ENCODE data around the gene NISCH.

Gene NISCH

GRCh38 chr3:52435246-52436101, 19.9 kb upstream of the NISCH start:
- no peak for DNase-seq (ENCODE audit: low spot score)

- DNase-seq (ENCODE audit: low spot score): peak; percentile 48
These were observed 18.8 kb upstream of the NISCH start for GRCh38 chr3:52436500-52437149.

GRCh38 chr3:52437326-52438103, 17.9 kb upstream of the NISCH start:
- DNase-seq (ENCODE audit: low spot score): no peak

DNA sequence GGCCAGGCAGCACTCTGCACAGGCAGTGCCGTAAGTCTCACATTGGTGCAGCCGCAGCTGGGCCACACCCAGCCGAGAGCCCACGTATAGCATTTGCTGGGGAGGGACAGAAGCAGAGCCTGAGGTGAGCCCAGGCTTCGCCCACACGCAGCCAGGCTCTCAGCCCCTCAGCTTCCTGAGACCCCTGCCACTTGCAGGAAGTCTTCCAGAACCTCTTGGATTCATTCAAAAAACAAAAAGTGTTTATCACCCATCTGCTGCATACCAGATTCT, 17.4 kb upstream of the NISCH start:
- no peak for DNase-seq (ENCODE audit: low spot score)

DNA sequence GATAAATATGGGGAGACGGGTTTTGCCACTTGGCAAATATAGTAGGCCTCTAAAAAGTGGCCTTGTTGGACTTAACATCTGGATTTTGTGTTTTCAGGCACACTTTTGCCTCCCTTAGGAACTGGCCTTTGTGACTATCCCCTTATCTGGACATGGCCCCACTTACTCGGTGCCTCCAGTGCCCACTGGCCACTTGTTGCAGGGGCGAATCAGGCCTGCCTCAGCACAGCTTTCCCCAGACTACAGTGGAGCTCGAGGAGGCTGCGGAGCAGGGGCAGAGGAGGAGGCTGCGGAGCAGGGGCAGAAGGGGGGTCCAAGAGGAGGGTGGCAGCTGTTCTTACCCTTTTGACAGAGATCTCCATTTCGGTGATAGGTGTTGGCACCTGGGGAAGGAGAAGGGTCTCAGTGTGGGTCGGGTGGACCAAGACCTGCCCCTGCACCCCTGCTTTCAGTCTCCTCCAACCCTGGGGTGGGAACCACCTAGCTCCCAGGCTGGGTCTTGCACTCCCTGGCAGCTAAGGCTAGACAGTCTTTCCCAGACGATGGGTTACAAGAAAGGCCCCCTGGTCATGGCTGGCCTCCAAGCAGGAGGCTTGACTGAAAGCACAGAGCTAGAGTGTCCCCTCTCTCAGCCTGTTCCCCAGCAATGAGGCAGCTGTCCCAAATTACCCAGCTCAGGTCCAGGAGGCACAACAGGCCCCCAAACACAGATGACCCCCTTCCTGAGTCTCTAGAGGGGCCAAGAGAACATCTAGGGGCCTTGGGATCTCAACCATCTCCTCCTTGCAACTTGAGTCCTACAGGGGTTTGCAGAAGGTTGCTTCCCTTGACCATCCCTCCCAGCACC, 16.6 kb upstream of the NISCH start:
- no peak for DNase-seq (ENCODE audit: low spot score)

GRCh38 chr3:52439426-52440248, 15.8 kb upstream of the NISCH start:
- DNase-seq (ENCODE audit: low spot score): no peak

GRCh38 chr3:52440249-52440551, 15.2 kb upstream of the NISCH start:
- DNase-seq (ENCODE audit: low spot score): no peak

DNA sequence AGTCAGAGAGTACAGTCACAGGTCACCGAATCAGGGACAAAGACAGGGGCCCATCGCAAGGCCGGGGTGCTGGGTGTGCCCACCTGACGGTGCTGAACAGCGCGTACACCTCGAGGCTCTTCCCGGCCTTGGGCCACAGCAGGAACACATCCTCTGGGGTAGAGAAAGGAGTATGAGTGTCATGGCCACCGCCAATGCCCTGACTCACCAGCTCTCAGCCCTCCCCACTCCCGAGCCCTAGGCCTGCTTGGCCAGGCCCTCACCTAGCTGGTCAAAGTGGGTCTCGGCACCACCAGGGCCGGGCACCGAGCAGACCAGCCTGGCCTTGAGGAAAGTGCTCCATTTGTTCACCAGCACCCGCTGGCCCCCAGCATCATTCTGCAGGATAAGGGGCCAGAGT, 14.7 kb upstream of the NISCH start:
- no peak for DNase-seq (ENCODE audit: low spot score)

- no peak for DNase-seq (ENCODE audit: low spot score)
These were observed 14.2 kb upstream of the NISCH start for GRCh38 chr3:52441091-52441771.

GRCh38 chr3:52441772-52442332, 13.6 kb upstream of the NISCH start:
- DNase-seq (ENCODE audit: low spot score): no peak

GRCh38 chr3:52442409-52443267, 12.8 kb upstream of the NISCH start:
- no peak for DNase-seq (ENCODE audit: low spot score)

DNA sequence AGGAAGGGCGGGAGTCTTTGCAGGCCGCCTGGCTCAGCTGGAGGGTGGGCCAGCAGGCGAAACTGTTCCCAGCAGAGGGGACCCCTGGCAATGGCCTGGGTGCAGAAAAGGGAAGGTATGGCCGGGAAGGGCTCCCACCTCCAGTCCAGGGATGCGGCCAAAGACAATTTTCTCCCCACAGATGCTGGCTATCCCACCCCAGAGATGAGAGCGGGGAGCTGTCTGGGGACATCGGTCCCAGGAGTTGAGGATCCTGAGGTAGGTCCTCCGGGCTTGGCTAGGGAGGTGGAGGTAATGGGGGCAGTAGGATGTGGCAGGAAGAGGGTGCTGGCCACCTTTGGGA, 12.2 kb upstream of the NISCH start:
- no peak for DNase-seq (ENCODE audit: low spot score)

DNA sequence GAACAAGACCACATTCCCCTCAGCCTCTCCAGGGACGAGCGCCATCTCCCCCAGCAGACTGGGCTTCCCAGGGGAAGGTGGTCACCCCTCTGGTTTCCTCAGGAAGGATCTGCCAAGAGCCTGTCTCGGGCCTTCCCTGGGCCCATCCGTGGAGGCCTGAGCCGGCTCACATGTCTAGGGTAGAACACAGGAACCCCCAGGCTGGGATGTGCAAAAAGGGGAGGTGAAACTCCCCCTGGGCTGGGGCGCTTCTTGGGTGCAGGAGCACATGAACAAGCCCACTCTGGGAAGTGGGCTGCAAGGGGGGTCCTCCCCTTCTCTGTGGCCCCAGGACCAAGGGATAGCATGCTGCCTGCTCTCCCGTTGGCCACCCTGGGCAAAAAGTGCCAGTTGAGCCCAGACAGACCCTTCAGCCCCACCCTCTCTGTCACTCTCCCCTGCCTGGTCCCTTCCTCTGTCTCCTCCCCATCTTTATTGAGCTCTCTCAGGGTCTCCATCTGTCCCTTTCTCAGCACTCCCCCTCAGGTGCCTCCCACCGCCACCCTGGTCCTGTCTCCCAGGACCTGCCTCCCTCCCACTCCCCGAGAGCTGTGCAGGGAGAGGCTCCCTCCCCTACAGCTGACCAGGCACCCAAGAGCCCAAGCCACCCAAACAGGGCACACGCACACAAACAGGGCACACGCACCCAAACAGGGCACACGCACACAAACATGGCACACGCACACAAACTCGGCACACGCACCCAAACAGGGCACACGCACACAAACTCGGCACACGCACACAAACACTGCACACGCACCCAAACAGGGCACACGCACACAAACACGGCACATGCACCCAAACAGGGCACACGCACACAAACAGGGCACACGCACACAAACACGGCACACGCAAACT, 11.4 kb upstream of the NISCH start:
- DNase-seq (ENCODE audit: low spot score): no peak

GRCh38 chr3:52444860-52445793, 10.3 kb upstream of the NISCH start, which contains the start of gene SEMA3G:
TSS of gene SEMA3G (minus strand) at chr3:52445103. CDS start at chr3:52445027, 76 bp downstream.
- peak; percentile 71 for DNase-seq (ENCODE audit: low spot score)

GRCh38 chr3:52446042-52446441, 9.4 kb upstream of the NISCH start:
- DNase-seq (ENCODE audit: low spot score): no peak

- DNase-seq (ENCODE audit: low spot score): peak; percentile 68
These were observed 8.5 kb upstream of the NISCH start for GRCh38 chr3:52446631-52447511.

Data from AG08395 (cell line).